Measurements from ENCODE around the gene BRAF. TPM values are rescaled to one million over a fixed set of nuclear protein-coding genes. Genes with fewer than 3 reads are reported as not detected.

The BRAF gene
- total RNA-seq, 4 donors from 2014 or later = 36.5 to 59.6 (median 45.4) TPM

GRCh38 chr7:140903741-140904480 is 20.8 kb downstream of the BRAF start:
- intact Hi-C loops (cut with DNase I; ENCODE audit: low total_unique reads) = no loop called here
- TF ChIP-seq POLR2A (IDR thresholded peaks at IDR 0.05) (no peak), CTCF (IDR thresholded peaks at IDR 0.05) (no peak)
- no peak overlapping the region for H3K4me3 ChIP-seq (ENCODE audit: low read depth, poor library complexity, severe bottlenecking)
- DNase-seq (ENCODE audit: low spot score in 2 of 2) = no peak
- WGBS, 2 donors = 80 to 95% methylated on average over 4 of the region's 4 CpGs

DNA sequence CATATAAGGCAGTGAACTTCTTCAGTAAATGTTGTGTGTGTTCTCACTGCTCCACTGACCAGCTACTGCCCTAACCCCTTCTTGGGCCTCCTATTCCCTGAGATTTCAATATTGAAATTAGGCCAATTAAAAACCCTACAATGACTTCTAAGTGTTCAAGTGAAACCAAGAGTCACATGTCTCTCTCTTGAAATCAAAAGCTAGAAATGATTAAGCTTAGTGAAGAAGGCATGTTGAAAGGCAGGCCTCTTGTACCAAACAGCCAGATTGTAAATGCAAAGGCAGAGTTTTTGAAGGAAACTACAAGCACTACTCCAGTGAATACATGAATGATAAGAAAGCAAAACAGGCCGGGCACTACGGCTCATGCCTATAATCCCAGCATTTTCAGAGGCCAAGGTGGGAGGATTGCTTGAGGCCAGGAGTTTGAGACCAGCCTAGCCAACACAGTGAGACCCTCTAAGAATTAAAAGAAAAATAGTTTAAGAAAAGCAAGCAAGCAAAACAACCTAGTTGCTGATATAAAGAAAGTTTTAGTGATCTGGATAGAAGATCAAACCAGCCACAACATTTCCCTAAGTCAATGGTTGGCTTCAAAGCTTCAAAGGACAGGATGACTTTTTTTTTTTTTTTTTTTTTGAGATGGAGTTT is 22.3 kb downstream of the BRAF start:
- 92 to 100% methylated on average over 2 of the region's 2 CpGs for WGBS, 2 donors
- H3K4me3 ChIP-seq (ENCODE audit: low read depth, poor library complexity, severe bottlenecking) = no peak overlapping the region
- no peak for TF ChIP-seq POLR2A (IDR thresholded peaks at IDR 0.05)
- TF ChIP-seq CTCF (IDR thresholded peaks at IDR 0.05) = no peak
- DNase-seq (ENCODE audit: low spot score in 2 of 2) = no peak
- intact Hi-C loops (cut with DNase I; ENCODE audit: low total_unique reads) = no loop called here

DNA sequence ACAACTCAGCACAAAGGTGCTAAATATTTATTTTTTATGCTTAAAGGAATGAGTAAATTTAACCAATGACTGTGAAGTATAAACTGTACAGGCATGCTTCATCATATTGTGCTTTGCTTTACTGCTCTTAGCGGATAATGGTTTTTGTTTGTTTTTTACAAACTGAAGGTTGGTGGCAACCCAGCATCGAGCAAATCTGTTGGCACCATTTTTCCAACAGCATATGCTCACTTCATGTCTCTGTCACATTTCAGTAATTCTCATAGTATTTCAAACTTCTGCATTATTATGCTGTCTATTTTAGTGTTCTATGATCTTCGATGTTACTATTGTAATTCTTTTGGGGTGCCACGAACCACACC is 22.8 kb downstream of the BRAF start:
- no peak for DNase-seq (ENCODE audit: low spot score in 2 of 2)
- TF ChIP-seq CTCF (IDR thresholded peaks at IDR 0.05) (no peak), POLR2A (IDR thresholded peaks at IDR 0.05) (no peak)
- intact Hi-C loops (cut with DNase I; ENCODE audit: low total_unique reads) = no loop called here
- 89 to 95% methylated on average over 4 of the region's 4 CpGs for WGBS, 2 donors
- no peak overlapping the region for H3K4me3 ChIP-seq (ENCODE audit: low read depth, poor library complexity, severe bottlenecking)

DNA sequence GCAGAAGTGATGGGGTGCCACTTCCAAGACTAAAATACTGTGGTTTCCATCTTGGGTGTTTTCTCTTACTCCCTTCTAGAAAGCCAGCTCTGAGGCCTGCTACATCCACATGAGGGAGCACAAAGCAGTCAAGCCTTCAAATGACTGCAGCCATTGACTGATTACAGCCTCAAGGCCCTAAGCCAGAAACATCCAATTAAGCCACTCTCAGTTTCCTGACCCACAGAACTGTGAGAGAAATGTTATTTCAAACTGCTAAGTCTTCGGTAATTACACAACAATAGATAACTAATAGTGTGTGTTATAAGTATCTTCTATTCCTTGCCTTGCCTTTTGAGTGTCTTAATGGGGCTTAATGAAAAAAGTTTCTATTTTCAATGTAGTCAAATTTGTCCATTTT is 24.8 kb downstream of the BRAF start:
- no peak for DNase-seq (ENCODE audit: low spot score in 2 of 2)
- 69 to 75% methylated on average over 1 of the region's 1 CpG for WGBS, 2 donors
- intact Hi-C loops (cut with DNase I; ENCODE audit: low total_unique reads) = no loop called here
- no peak overlapping the region for H3K4me3 ChIP-seq (ENCODE audit: low read depth, poor library complexity, severe bottlenecking)
- TF ChIP-seq POLR2A (IDR thresholded peaks at IDR 0.05) (no peak), CTCF (IDR thresholded peaks at IDR 0.05) (no peak)

DNA sequence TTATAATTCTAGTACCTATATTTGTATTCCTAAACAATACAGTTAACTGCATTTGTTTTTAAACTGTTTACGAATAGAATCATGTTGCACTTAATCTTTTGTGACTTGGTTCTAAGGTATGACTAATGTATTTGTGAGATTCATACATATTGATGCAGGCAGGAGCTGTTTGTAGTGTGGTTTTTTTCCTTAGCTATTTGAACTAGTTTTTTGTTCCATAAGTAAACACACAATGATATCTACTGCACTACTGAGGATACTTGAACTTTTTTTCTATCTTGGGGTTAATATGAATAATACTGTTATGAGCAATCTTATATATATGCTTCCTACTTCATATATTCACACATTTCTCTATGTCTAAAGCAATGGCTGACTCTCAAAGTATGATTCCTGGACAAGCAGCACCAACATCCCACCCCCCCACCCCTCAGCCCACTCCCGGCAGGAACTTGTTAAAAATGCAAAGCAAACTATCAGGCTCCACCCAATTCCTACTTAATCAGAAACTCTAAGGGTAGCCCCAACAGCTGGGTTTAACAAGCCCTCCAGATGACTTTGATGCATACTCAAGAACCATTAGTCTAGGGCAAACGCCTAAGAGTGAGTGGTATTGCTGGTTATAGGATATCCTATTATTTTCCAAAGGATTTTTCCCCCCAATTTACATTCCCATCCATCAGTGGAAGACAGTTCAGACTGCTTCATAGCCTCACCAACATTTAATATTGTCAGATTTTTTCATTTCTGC is 25.8 kb downstream of the BRAF start:
- WGBS, 2 donors = 70 to 82% methylated on average over 3 of the region's 3 CpGs
- no peak overlapping the region for H3K4me3 ChIP-seq (ENCODE audit: low read depth, poor library complexity, severe bottlenecking)
- intact Hi-C loops (cut with DNase I; ENCODE audit: low total_unique reads) = no loop called here
- DNase-seq (ENCODE audit: low spot score in 2 of 2) = no peak
- no peak for TF ChIP-seq CTCF (IDR thresholded peaks at IDR 0.05)
- TF ChIP-seq POLR2A (IDR thresholded peaks at IDR 0.05) = no peak

All from lower leg skin (tissue), 4 donors.